ENCODE data around the gene CLDN3. TPM values are rescaled to one million over a fixed set of nuclear protein-coding genes. Genes with fewer than 3 reads are reported as not detected.

The CLDN3 gene
- total RNA-seq, 2 experiments from 2014 or later = not detected

DNA sequence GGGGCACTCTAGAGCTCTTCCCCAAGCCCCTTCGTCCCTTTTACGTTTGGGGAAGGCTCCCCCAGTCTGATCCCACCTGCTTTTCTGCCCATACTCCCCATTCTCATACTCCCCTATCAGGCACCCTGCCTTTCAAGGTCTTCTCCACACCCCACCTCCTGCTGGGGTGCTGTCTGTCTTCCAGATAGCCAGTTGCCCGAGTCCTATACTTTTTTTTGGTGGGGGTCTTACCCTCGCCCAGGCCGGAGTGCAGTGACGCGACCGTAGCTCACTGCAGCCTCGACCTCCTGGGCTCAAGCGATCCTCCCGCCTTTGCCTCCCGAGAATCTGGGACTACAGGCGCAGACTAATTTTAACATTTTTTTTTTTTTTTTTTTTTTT is 30.7 kb downstream of the CLDN3 start:
- no peak for DNase-seq
- ChIA-PET CTCF (interaction anchor here (1.5 to 2.6 kb wide), 5 partner anchors 14 to 288 kb away, joined by 4 to 14 read pairs (median 12); partner anchors contain the start of gene VPS37D), POLR2A (interaction anchor here (0.9 kb wide), 1 partner anchor 441 kb away, joined by 3 read pairs; no protein-coding TSS in a partner anchor)
- H3K4me3 Mint-ChIP-seq = peak overlapping the region; percentile 91
- H3K27me3 Mint-ChIP-seq = no peaks in the 10 kb centered on the region
- intact Hi-C loops (cut with micrococcal nuclease) = loop anchor here (1.0 to 2.0 kb wide), 2 partner anchors 56 to 111 kb away; partner anchors contain the start of genes BUD23 and DNAJC30
- H3K27ac Mint-ChIP-seq = peak overlapping the region; percentile 64
- peaks cover 7% of the 10 kb centered on the region for H3K36me3 Mint-ChIP-seq
- peaks cover 13% of the 10 kb centered on the region for H3K4me1 Mint-ChIP-seq (ENCODE audit: low read depth)
- no peaks in the 10 kb centered on the region for H3K9me3 Mint-ChIP-seq

DNA sequence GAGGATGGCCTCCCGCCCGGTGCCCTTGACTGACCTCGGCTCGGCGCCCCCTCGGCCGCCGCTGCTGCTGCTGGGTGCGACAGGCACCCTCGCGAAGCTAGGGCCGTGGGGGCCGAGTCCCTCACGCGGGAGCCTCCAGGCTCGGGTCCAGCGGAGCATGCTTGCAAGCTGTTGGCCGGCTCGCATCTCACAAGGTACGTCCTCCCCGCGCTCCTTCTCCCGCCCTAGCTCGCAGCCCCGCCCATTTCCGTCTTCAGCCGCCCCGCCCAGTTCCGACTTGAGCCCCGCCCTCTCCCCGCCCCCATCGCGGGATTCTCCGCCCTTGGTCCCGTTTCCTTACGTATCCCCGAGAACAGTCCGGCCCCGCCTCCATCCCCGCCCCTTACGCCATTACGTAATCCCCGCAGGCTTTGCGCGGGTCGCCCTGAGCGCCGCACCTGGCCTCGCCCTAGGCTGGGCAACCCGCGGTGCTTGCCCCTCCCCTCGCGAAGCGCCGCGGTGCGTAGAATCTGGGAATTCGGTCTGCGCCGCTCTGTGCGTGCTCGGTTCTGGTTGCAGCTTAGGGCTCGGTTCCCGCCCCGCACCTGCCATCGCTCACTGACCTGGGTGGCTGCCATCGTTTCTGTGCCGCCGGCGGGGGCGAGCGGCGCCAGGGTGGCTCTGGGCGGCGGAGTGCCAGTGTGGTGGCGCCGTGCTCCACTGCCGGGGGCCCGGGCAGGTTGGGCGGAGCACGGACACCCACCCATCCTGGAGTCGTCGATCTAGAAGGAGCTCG is 31.3 kb downstream of the CLDN3 start, which contains the start of gene ABHD11:
Gene ABHD11, minus strand, starts transcription at position 191 of the 775 bp plus-strand sequence. Its CDS starts 32 bp downstream, at position 159.
- H3K4me3 Mint-ChIP-seq = peak within 1 kb of the TSS; percentile 91
- CTCF ChIA-PET = interaction anchor here (1.4 to 2.6 kb wide), 7 partner anchors 13 to 288 kb away, joined by 3 to 14 read pairs (median 7); partner anchors contain the start of genes BAZ1B and VPS37D
- no peaks in the 10 kb centered on the region for H3K27me3 Mint-ChIP-seq
- H3K27ac Mint-ChIP-seq = peak within 1 kb of the TSS; percentile 82
- no peaks in the 10 kb centered on the region for H3K9me3 Mint-ChIP-seq
- POLR2A ChIA-PET = interaction anchor here (0.9 to 1.5 kb wide), 5 partner anchors 21 to 441 kb away, joined by 3 to 7 read pairs (median 3); partner anchors contain the start of genes BAZ1B and EIF4H
- intact Hi-C loops (cut with micrococcal nuclease) = loop anchor here (1.0 to 2.0 kb wide), 4 partner anchors 20 to 160 kb away; partner anchors contain the start of genes BUD23, DNAJC30 and TBL2
- H3K36me3 Mint-ChIP-seq = peaks cover 7% of the 10 kb centered on the region
- DNase-seq = peak; percentile 99
- peaks cover 13% of the 10 kb centered on the region for H3K4me1 Mint-ChIP-seq (ENCODE audit: low read depth)

DNA sequence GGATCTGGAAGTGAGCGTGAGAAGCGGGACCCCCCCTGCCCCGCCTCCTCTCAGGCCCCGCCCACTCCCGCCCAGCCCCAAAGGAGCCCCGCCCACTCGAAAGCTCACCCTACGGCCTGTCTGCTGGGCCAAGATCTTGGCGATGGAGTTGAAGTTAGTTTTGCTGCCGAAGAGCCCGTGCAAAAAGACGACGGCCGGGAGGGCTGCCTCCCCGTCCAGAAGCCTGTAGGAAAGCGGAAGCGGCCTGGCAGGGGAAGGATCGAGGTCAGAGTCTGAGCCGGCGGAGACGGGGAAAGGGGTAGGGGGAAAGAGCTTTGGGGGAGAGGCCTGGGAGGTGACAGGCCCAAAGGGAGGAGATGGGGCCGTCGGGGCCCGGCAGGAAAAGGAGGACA is 31.9 kb downstream of the CLDN3 start:
- CTCF ChIA-PET = interaction anchor here (1.4 to 2.6 kb wide), 7 partner anchors 13 to 289 kb away, joined by 3 to 14 read pairs (median 7); partner anchors contain the start of genes BAZ1B and VPS37D
- Mint-ChIP-seq H3K27ac (peak overlapping the region; percentile 82), H3K4me1 (ENCODE audit: low read depth) (peaks cover 13% of the 10 kb centered on the region), H3K27me3 (no peaks in the 10 kb centered on the region), H3K4me3 (peak overlapping the region; percentile 91), H3K36me3 (peaks cover 7% of the 10 kb centered on the region), H3K9me3 (no peaks in the 10 kb centered on the region)
- POLR2A ChIA-PET = interaction anchor here (0.9 to 1.5 kb wide), 4 partner anchors 21 to 436 kb away, joined by 3 to 7 read pairs (median 4); partner anchors contain the start of genes BAZ1B and EIF4H
- peak; percentile 77 for DNase-seq
- intact Hi-C loops (cut with micrococcal nuclease) = loop anchor here (1.0 to 2.0 kb wide), 3 partner anchors 20 to 160 kb away; partner anchors contain the start of gene TBL2

DNA sequence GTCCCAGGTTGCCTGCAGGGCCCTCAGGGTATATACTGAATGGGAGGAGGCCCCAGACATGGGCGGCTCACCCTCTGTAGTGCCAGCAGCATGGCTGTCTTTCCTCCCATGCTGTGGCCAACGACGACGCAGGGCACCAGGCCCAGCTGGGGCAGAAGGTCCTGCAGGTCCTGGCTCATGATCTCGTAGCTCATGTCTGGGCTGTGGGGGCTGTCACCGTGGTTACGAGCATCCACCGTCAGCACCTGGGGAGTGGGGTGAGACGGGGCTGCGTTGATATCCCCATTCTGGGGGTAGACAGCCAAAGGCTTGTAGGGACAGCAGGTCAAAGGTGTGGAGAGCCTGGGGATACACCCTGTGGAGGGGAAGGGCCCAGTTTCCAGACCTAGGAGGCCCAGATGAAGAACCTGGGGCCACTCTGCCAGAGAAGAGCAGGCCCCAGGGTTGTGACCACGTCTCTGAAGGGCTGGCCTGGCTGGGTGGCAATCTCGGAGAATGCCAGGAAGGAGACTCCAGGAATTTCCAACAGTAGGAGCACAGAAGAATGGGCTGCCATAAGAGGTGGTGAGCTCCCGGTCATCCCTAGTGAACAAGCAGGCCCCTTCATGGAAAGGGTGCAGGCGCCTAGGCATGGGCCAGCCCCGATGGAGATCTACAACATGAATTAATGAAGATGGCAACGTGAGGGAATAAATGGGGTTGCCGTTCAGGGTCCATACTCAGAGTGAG is 32.4 kb downstream of the CLDN3 start:
- Mint-ChIP-seq H3K27ac (peak overlapping the region; percentile 82), H3K4me1 (ENCODE audit: low read depth) (peaks cover 13% of the 10 kb centered on the region), H3K4me3 (peak overlapping the region; percentile 91), H3K36me3 (peaks cover 7% of the 10 kb centered on the region), H3K27me3 (no peaks in the 10 kb centered on the region), H3K9me3 (no peaks in the 10 kb centered on the region)
- CTCF ChIA-PET = interaction anchor here (1.2 to 7.3 kb wide), 7 partner anchors 12 to 215 kb away, joined by 3 to 109 read pairs (median 12); partner anchors contain the start of gene BAZ1B
- intact Hi-C loops (cut with micrococcal nuclease) = loop anchor here (1.0 to 2.0 kb wide), 3 partner anchors 19 to 159 kb away; partner anchors contain the start of gene TBL2
- DNase-seq = no peak
- POLR2A ChIA-PET = interaction anchor here (1.0 to 1.5 kb wide), 3 partner anchors 20 to 437 kb away, joined by 3 to 7 read pairs (median 3); partner anchors contain the start of genes BAZ1B and EIF4H

DNA sequence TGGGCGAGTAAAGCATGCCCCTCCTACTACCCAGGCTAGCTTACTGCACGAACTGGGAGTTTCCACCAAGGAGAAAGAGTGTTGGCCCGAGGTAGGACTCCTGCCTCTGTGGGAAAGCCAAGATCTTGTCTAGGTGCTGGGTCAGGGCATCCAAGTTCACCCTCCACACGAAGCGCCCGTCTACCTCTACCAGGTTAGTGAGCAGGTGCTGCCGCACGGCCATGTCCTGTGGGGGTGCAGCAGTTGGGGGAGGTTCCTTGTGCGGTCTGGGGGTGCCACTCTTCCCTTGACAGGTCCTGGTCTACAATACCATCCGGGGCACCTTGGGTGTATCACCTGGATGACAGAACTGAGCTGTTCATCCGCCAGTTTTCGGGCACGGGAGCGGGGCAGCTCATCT is 33.2 kb downstream of the CLDN3 start:
- Mint-ChIP-seq H3K36me3 (peaks cover 7% of the 10 kb centered on the region), H3K9me3 (no peaks in the 10 kb centered on the region), H3K27me3 (no peaks in the 10 kb centered on the region), H3K27ac (no peak overlapping the region), H3K4me1 (ENCODE audit: low read depth) (peaks cover 13% of the 10 kb centered on the region), H3K4me3 (no peak overlapping the region)
- intact Hi-C loops (cut with micrococcal nuclease) = no loop called here
- DNase-seq = no peak
- CTCF ChIA-PET = interaction anchor here (0.5 to 7.3 kb wide), 3 partner anchors 11 to 129 kb away, joined by 3 to 109 read pairs (median 3); no protein-coding TSS in a partner anchor
- POLR2A ChIA-PET = no interaction called here

DNA sequence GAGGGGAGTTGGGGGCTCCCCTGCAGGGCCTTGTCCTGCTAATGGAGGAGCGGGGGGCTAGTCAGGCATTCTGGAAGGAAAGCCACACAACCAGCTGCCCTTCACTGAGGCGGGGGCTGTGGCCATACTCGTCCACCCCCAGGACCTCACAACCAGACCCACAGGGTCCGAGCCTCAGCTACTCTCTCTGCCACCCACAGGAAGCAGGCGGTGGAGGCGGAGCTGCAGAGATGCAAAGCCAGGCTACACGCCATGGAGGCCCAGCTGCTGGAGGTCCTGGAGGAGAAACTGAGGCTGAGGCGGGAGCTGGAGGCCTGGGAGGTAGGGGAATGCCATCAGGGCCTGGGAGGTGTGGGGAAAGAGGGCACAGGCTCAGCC is 34.6 kb downstream of the CLDN3 start:
- intact Hi-C loops (cut with micrococcal nuclease) = no loop called here
- ChIA-PET CTCF (interaction anchor here (1.1 to 7.3 kb wide), 11 partner anchors 10 to 179 kb away, joined by 3 to 109 read pairs (median 7); partner anchors contain the start of genes METTL27, STX1A and TBL2), POLR2A (no interaction called here)
- peaks cover 7% of the 10 kb centered on the region for H3K36me3 Mint-ChIP-seq
- no peaks in the 10 kb centered on the region for H3K9me3 Mint-ChIP-seq
- H3K4me1 Mint-ChIP-seq (ENCODE audit: low read depth) = peaks cover 11% of the 10 kb centered on the region
- H3K27ac Mint-ChIP-seq = no peak overlapping the region
- no peak for DNase-seq
- H3K27me3 Mint-ChIP-seq = no peaks in the 10 kb centered on the region
- no peak overlapping the region for H3K4me3 Mint-ChIP-seq

DNA sequence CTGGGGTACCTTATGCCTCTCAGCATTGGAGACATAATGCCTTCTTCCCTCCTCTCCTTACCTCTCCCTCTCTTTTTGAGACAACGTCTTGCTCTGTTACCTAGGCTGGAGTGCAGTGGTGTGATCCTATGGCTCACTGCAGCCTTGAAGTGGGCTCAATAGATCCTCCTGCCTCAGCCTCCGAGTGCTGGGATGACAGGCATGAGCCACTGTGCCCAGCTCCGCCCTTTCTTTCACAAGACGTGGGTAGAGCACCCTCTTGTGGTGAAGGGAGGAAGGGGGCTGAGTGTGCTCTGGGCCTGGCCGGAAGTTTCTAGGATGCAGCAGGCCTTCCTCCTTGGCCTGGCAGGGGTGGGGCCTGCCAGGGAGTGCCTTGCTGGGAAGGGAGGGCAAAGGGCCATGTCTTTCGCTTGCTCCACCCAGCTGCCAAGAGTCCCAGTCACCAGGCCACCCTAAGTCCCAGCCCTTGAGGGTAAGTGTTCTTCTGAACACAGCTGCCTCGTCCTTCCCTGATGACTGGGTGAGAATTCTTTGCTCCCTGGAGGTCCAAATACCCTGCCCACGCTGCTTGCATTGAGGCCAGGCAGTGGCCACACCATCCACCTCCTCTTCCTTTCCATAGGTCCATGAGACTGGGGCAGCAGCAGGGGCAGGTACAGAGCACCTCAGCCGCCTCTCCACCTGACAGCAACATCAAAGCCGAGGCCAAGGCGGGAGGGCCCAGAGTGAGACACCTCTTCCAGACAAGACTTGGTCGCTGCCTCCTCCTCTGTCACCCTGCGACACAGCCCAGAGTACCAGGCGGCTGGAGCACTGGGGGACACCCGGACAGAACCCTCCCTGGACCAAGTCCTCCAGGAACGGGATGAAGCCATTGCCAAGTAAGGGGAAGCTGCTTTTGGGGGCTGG is 35.2 kb downstream of the CLDN3 start:
- no peaks in the 10 kb centered on the region for H3K9me3 Mint-ChIP-seq
- intact Hi-C loops (cut with micrococcal nuclease) = loop anchor here (1.0 kb wide), 1 partner anchor 17 kb away; no protein-coding TSS in a partner anchor
- CTCF ChIA-PET = interaction anchor here (0.6 to 7.3 kb wide), 22 partner anchors 9 to 216 kb away, joined by 3 to 109 read pairs (median 5); partner anchors contain the start of genes METTL27, STX1A, TBL2 and VPS37D
- H3K4me3 Mint-ChIP-seq = no peak overlapping the region
- no peaks in the 10 kb centered on the region for H3K27me3 Mint-ChIP-seq
- H3K27ac Mint-ChIP-seq = no peak overlapping the region
- H3K36me3 Mint-ChIP-seq = peaks cover 7% of the 10 kb centered on the region
- peak; percentile 89 for DNase-seq
- H3K4me1 Mint-ChIP-seq (ENCODE audit: low read depth) = peaks cover 11% of the 10 kb centered on the region
- POLR2A ChIA-PET = no interaction called here

DNA sequence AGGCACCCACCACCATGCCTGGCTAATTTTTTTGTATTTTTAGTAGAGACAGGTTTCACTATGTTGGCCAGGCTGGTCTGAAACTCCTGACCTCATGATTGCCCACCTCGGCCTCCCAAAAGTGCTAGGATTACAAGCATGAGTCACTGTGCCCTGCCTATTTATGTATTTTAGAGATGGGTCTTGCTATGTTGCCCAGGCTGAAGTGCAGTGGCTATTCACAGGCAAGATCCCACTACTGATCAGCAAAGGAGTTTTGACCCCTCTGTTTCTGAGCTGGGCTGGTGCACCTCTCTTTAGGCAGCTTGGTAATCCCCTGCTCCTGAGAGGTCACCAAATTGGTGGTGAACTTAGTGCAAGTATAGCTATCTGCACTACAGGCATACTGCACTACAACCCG is 37.7 kb downstream of the CLDN3 start:
- Mint-ChIP-seq H3K27me3 (peaks cover 5% of the 10 kb centered on the region), H3K27ac (no peak overlapping the region), H3K4me1 (ENCODE audit: low read depth) (peaks cover 7% of the 10 kb centered on the region), H3K36me3 (peaks cover 5% of the 10 kb centered on the region), H3K4me3 (no peak overlapping the region), H3K9me3 (no peaks in the 10 kb centered on the region)
- POLR2A ChIA-PET = no interaction called here
- CTCF ChIA-PET = interaction anchor here (7.3 kb wide), 1 partner anchor 124 kb away, joined by 109 read pairs; no protein-coding TSS in a partner anchor
- DNase-seq = no peak
- intact Hi-C loops (cut with micrococcal nuclease) = no loop called here

DNA sequence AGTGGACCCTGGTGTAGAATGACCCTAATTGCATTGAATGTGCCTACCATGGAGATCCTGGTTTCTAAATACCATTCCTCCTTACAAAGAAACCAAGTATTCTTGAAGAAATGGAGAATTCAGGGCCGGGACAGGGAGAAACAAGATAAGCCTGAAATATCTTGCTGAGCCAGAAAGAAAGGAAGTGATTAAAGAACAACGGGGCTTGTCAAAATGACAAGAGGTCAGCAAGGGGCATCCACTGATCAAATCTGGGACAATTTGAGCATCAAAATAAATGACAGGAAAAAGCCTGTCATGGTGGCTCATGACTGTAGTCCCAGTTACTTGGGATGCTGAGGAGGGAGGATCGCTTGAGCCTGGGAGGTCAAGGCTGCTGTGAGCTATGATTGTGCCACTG is 39.6 kb downstream of the CLDN3 start:
- ChIA-PET CTCF (interaction anchor here (7.3 kb wide), 1 partner anchor 123 kb away, joined by 109 read pairs; no protein-coding TSS in a partner anchor), POLR2A (no interaction called here)
- DNase-seq = no peak
- H3K4me3 Mint-ChIP-seq = no peak overlapping the region
- H3K36me3 Mint-ChIP-seq = no peaks in the 10 kb centered on the region
- peaks cover 5% of the 10 kb centered on the region for H3K27me3 Mint-ChIP-seq
- intact Hi-C loops (cut with micrococcal nuclease) = no loop called here
- no peaks in the 10 kb centered on the region for H3K9me3 Mint-ChIP-seq
- no peak overlapping the region for H3K27ac Mint-ChIP-seq
- peaks cover 7% of the 10 kb centered on the region for H3K4me1 Mint-ChIP-seq (ENCODE audit: low read depth)

DNA sequence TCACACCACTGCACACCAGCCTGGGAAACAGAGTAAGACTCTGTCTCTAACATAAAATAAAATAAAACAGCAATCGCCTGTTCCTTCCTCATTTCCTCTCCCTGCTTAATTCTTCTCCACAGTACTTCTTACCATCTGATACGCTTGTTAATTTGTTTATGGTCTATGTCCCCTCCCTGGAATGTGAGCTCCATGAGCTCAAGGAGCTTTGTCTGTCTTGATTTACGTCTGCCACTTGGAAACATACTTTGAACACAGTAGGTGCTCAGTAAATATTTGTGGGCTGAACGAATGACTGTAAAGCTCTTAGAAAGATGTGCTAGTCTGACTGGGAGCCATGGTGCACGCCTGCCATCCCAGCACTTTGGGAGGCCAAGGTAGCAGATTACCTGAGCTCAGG is 41.5 kb downstream of the CLDN3 start:
- intact Hi-C loops (cut with micrococcal nuclease) = no loop called here
- Mint-ChIP-seq H3K4me1 (ENCODE audit: low read depth) (no peaks in the 10 kb centered on the region), H3K4me3 (no peak overlapping the region), H3K36me3 (no peaks in the 10 kb centered on the region), H3K27me3 (peaks cover 5% of the 10 kb centered on the region), H3K9me3 (no peaks in the 10 kb centered on the region), H3K27ac (no peak overlapping the region)
- POLR2A ChIA-PET = interaction anchor here (0.6 kb wide), 1 partner anchor 12 kb away, joined by 3 read pairs; no protein-coding TSS in a partner anchor
- no peak for DNase-seq
- CTCF ChIA-PET = interaction anchor here (0.7 to 2.6 kb wide), 3 partner anchors 17 to 121 kb away, joined by 3 to 21 read pairs (median 4); no protein-coding TSS in a partner anchor
